ENCODE data around the gene PHF21B.
"Not testable (repeated sequence)": the region's sequence is repeated elsewhere in the genome, so short reads cannot be mapped to it uniquely, and the experiment has no call there.

The PHF21B gene

DNA sequence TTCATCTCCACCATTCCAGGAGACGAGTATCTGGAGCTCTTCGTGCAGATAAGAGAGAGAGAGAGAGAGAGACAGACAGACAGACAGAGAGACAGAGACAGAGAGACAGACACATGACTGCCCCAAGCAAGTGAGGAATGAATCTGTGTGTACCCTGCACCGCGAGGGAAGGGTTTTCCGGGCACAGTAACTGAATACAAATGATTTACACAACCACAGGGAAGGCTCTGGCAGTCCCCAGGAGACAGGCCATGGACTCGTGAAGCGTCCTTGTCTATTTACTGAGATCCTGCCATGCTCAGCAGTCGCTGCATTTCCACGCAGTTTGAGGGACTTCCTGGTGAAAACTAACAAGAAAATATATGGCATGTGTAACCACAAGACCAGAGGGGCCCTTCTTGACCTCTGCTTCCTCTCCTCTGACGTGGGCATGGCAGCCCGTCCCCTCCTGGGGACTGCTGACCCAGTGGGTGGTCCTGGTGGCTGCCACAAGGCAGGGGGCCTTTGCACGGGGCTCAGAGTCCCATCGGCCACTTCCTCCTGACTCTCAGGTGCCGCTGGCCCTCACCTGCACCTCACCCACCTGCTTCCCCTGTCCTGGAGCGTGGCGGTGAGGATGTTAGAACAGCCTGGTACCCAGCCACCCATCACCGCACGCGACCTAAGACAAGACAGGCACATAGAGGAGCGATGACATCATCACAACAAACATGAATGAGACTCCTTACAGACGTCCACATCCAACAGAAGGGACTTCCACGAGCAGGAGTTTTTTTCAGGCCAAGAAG is 75.9 kb downstream of the PHF21B start:
- DNase-seq (ENCODE audit: low spot score), result no peak

- DNase-seq (ENCODE audit: low spot score), result no peak
Measured at GRCh38 chr22:44932493-44932892, 77.3 kb downstream of the PHF21B start.

DNA sequence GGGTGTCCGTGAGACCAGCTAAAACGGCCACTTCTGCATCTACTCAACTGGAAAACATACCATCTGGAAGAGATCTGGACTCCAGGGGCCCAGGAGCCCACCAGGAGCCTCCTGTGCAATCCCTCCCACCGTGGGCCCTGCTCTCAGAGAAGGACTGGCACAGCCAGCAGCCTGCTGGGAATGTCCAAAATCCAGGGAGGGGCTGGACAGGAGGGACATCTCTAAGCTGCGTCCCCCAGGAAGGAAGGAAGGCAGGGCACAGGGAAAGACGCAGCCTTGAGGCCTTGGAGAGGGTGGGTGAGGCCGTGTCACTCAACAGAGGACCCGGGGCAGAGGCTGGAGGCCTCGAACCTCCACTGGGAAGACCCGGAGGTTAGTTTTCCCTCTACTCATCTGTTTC is 78.0 kb downstream of the PHF21B start:
- DNase-seq (ENCODE audit: low spot score), result no peak

- peak; percentile 67 for DNase-seq (ENCODE audit: low spot score)
Measured at GRCh38 chr22:44931077-44931540, 78.7 kb downstream of the PHF21B start.

DNA sequence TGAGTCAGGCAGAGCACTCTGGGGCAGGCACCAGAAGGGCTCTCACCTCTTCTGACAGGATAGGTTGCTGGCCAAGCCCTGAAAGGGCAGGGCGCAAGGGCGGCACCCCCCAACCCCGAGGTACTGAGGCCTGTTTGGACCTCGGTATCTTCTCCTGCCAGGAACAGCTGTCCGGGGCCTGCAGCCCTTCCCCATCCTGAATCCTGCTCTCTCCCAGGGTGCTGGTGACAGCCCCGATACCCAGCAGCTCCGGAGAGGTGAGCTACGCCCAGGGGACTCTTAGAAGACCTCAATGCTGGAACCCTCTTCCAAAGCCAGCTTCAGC is 79.1 kb downstream of the PHF21B start:
- no peak for DNase-seq (ENCODE audit: low spot score)

DNA sequence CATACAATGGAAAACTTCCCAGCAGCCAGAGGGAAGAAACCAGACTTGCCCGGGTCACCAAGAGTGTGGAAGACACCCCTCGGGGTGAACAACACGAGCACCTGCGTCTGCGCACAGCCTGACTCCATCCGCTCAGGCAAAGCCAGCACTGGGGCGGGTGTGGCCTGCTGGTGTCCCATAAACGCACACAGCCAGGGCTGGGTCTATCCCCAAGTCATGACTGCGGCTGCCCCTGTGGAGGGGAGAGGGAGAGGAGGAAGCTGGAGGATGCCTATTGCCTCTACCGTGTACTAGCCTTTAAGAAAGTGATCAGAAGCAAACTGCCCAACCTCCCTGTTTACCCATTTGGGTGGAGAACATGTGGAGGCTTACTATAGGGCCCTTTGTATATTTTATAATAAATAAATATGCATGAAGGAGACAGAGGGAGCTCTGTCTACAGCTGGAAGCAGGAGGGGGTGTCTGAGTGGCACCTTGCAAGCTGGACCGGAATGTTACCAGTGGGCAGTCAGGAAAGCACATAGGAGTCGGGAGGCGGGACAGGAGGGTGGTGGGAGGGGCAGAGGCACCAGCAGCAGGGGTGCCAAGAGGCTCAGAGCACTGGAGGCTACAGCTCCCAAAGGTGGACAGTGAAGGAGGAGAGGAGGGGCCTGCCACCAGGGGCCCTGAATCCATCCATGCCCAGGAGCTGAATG is 79.6 kb downstream of the PHF21B start:
- no peak for DNase-seq (ENCODE audit: low spot score)

DNA sequence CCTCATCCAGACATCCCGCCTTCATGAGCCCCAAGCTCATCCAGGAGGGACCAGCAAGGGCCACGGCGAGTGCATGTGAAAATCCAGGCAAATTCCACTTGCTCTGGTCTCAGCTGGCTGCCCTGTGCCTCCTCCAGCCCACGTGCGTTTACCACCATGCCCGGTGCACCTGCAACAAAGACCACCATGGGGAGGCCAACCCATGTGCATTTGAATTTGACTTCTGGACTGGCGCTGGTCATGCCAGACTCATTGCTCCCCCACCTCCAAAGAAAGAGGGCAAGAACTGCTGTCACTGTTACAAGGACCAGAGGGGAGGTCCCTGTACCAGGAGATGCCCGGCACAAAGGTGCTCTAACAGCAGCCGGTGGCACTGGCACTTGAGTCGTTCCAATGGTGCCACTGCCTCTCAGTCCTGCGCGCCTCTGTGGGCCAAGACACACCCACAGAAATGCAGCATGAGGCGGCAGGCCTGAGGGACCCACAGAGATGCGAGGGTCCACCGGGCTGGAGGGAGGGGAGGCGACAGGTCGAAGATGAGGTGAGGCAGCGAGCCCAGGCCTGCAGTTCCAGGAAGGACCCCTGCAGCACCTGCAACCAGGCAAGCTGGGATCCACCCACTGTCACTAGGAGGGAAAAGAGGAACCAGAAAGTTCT is 80.3 kb downstream of the PHF21B start:
- DNase-seq (ENCODE audit: low spot score), result no peak

DNA sequence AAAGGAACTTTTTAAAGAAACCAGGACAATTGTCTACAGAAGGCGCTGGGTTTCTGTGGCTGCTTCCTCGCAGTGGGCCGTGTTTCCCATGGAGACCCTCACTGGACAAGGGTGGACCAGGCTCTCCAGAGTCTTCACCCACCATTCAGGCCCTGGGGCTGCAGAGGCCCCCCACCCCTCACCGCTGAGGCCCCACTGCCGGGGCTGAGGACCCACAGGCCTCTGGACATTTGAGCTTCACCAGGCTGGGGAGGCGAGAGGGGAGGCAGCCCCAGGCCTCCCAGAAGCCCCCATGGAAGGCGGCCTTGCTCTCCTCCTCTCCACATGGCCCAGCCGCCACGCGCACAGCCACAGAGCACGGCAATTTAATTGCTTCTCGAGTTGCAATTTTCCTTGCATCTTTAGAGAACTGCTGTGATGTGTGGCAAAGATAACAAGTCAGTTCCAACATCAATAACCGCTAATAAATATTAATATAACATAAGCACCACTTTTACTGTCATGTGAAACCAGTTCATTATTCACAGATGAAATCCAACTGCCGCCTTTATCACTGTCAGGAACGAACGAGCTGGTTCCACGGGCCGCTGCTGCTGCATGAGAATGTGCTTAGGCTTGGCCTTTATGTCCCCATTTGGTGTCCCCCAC is 81.0 kb downstream of the PHF21B start:
- DNase-seq (ENCODE audit: low spot score), result no peak

DNA sequence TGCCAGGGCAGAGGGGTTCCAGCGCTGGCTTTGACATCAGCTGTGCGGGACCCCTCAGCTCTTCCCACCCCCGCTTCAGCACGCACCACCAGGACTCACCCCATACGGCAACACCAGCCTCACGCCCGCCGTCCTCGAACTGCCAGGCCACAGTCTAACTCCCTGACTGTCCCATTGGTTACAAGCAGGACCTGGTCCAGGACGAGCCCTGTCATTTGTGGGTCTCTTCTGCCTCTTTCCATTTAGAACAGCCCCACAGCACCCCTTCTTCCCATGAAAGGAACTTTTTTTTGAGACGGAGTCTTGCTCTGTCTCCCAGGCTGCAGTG is 81.7 kb downstream of the PHF21B start:
- no peak for DNase-seq (ENCODE audit: low spot score)

GRCh38 chr22:44927463-44928135 is 82.2 kb downstream of the PHF21B start:
- DNase-seq (ENCODE audit: low spot score), result no peak

DNA sequence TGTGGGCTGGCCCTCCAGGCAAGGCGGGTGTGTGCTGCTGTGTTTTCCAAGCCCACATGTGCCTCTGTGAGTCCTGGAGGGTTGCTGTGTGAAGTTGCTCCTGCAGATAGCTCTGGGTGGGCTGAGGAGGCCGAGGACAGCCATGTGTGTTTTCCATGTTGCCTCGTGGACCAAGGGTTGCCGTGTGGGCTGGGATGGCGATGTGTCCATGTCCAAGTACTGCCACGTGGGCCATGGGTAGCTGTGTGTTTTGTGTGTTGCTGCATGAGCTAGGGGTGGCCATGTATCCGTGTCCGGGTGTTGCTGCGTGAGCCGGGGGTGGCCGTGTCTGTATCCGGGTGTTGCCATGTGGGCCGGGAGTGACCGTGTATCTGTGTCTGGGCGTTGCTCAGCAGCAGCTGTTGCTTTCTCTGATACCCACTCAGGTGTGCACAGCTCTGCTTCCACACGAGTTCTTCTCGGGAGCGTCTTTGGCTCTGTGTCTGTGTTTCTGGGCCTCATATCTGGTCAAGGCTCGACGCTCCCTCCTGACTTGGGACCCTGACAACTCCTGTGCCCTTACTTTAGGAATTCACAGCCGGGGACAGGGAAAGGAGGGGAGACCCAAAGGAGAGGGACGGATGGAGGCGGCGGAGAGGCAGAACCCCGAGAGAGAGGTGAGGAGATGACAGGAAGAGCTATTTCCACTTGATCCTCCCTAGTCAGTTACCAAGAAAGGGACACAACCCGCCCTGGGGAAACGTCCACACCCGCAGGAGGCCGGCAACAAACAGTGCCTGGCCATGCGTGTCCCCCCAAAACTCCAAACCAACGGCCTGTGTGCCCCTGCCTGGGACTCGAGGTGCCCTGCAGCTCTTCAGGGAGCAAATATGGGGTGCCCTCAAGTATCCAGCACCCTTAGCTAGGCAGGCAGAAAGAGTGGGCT is 83.1 kb downstream of the PHF21B start:
- no peak for DNase-seq (ENCODE audit: low spot score)

DNA sequence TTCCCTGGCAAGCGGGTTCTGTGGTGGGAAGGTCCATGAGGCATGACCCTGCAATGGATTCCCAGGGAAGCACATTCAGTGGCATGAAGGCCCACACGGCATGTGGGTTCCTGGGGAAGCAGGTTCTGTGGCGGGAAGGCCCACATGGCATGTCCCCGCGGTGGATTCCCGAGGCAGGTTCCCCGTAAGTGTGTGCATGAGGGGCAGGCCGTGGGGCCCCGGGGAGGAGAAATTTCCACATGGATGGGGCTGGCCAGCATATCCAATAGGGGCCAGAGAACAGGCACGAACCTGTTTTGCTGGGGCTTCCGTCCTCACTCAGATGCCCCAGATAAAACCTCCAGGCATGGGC is 83.7 kb downstream of the PHF21B start:
- DNase-seq (ENCODE audit: low spot score), result no peak

GRCh38 chr22:44925465-44926123 is 84.2 kb downstream of the PHF21B start:
- DNase-seq (ENCODE audit: low spot score), result no peak

- DNase-seq (ENCODE audit: low spot score), result no peak
Measured at GRCh38 chr22:44924710-44925109, 85.1 kb downstream of the PHF21B start.

- no peak for DNase-seq (ENCODE audit: low spot score)
Measured at GRCh38 chr22:44924098-44924497, 85.7 kb downstream of the PHF21B start.

- not testable (repeated sequence) for DNase-seq (ENCODE audit: low spot score)
Measured at GRCh38 chr22:44921766-44922165, 88.0 kb downstream of the PHF21B start.

GRCh38 chr22:44920183-44920582 is 89.6 kb downstream of the PHF21B start:
- DNase-seq (ENCODE audit: low spot score), result no peak

- DNase-seq (ENCODE audit: low spot score), result no peak
Measured at GRCh38 chr22:44919691-44920090, 90.1 kb downstream of the PHF21B start.

- DNase-seq (ENCODE audit: low spot score), result no peak
Measured at GRCh38 chr22:44918925-44919392, 90.8 kb downstream of the PHF21B start.

DNA sequence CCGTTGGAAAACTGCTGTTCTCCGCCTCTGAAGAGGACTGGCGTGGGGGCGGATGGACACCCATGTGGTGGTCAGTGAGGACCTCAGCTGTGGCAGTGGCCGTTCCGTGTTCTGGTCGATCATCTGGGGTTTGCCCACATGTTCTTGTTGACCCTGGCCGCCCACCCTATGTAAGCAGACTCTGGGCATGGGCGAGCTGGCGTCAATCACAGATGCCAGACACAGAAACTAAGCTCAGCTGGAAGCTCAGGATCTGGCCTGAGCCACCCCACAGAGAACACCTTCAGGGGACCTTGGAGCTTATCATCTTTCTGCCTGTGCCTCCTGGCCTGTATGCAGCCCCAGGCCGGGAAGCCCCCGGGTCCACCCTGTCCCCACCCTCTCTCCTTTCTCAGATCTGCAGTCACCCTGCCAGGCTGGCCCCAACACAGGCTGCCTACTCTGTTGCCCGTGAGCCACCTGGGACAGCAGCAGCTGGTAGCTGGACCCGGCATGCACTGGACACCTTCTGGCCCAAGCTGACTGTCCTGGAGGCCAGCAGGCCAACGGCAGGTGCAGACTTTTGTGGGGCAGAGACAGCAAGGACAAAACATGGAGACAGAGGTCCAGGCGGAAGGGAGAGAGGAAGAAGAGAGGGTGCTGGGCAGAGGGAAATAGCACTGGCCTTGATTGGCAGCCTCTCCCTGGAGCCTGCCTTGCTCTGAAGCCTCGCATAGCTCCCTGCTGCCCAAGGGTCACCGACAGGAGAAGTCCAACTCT is 91.5 kb downstream of the PHF21B start:
- DNase-seq (ENCODE audit: low spot score), result no peak
